GM21390 (cell line): ENCODE measurements around the gene RUNX2.
"Not testable (repeated sequence)": the region's sequence is repeated elsewhere in the genome, so short reads cannot be mapped to it uniquely, and the experiment has no call there.

Source experiments
- ATAC-seq: cut with Tn5 transposase; IDR thresholded peaks from one replicate; pipeline ENCODE4 v1.9.1; 2021; ENCODE audit not compliant: unreplicated experiment

Gene RUNX2

GRCh38 chr6:45327956-45328522 lies at the start of gene RUNX2:
Gene RUNX2 (plus strand): TSS chr6:45328330. CDS start chr6:45328727, 397 bp downstream.
- ATAC-seq: no peak

DNA sequence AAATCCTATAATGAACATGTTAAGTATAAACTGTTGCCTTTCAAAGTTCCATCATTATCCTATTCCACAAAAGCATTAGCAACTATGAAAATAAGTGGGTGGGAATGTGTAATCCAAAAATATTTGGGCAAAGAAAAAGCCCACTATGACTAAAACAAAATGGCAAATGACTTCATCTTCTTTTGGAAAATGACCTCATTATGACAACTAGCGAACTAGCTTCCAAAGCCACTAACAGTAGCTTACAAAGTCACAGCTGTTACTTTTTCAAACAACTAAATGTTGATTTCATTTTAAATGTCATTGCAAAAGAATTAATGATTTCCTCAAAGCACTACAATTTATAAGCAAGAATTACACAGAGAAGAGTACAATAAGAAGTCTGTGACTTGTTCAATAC lies 49.8 kb upstream of the RUNX2 start:
- ATAC-seq: no peak

DNA sequence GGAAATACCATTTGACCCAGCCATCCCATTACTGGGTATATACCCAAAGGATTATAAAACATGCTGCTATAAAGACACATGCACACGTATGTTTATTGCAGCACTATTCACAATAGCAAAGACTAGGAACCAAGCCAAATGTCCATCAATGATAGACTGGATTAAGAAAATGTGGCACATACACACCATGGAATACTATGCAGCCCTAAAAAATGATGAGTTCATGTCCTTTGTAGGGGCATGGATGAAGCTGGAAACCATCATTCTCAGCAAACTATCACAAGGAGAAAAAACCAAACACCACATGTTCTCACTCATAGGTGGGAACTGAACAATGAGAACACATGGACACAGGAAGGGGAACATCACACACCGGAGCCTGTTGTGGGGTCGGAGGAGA lies 41.4 kb upstream of the RUNX2 start:
- ATAC-seq: not testable (repeated sequence)

DNA sequence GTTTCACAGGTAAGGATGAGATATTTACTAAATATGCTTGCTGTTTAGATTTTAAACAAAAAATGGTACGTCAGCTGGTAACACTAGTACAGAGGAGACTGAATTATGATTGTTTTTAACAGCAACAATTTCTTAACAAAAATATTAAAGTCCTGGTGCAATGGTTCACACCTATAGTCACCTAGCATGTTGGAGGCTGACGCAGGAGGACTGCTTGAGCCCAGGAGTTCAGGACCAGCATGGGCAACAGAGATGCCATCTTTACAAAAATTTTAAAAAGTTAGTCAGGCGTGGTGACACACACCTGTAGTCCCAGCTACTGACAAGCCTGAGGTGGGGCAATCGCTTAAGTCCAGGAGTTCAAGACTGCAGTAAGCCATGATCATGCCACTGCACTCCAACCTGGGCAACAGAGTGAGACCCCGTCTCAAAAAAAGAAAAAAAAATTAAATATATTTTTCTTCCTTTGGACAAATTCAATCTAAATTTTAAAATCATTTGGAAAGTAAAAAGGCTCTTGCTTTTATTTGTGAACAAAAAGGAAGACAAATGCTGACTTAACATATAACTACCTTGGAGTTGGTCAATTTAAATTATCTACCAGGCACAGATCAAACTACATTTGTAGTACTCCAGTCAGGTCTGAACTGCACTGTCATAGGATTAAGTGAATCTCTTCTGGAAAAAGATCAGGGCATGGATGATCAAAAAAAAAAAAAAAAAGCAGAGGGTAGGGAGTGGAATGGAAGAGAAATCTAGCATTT lies 38.2 kb upstream of the RUNX2 start:
- no peak for ATAC-seq

DNA sequence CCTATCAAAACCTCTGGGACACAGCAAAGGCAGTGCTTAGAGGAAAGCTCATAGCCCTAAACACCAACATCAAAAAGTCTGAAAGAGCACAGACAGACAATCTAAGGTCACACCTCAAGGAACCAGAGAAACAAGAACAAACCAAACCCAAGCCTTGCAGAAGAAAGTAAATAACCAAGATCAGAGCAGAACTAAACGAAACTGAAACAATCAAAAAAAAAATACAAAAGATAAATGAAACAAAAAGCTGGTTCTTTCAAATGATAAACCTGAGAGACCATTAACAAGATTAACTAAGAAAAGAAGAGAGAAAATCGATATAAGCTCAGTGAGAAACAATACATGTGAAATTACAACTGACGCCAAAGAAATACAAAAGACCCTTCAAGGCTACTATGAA lies 34.8 kb upstream of the RUNX2 start:
- ATAC-seq: peak; percentile 55

DNA sequence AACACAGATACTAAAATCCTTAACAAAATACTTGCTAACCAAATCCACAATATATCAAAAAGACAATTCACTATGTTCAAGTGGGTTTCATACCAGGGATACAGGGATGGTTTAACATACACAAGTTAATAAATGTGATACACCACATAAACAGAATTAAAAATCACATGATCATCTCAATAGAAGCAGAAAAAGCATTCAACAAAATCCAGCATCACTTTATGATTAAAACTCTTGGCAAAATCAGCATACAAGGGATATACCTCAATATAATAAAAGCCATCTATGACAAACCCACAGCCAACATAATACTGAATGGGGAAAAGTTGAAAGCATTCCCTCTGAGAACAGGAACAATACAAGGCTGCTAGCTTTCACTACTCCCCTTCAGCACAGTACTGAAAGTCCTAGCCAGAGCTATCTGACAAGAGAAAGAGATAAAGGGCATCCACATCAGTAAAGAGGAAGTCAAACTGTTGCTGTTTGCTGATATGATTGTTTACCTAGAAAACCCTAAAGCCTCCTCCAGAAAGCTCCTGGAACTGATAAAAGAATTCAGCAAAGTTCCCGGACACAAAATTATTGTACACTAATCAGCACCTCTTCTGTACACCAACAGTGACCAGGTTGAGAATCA lies 33.9 kb upstream of the RUNX2 start:
- not testable (repeated sequence) for ATAC-seq

GRCh38 chr6:45297320-45297719 lies 30.8 kb upstream of the RUNX2 start:
- ATAC-seq: no peak

- ATAC-seq: no peak
Observed at GRCh38 chr6:45299096-45299581, 29.0 kb upstream of the RUNX2 start.

GRCh38 chr6:45300736-45301135 lies 27.4 kb upstream of the RUNX2 start:
- no peak for ATAC-seq

DNA sequence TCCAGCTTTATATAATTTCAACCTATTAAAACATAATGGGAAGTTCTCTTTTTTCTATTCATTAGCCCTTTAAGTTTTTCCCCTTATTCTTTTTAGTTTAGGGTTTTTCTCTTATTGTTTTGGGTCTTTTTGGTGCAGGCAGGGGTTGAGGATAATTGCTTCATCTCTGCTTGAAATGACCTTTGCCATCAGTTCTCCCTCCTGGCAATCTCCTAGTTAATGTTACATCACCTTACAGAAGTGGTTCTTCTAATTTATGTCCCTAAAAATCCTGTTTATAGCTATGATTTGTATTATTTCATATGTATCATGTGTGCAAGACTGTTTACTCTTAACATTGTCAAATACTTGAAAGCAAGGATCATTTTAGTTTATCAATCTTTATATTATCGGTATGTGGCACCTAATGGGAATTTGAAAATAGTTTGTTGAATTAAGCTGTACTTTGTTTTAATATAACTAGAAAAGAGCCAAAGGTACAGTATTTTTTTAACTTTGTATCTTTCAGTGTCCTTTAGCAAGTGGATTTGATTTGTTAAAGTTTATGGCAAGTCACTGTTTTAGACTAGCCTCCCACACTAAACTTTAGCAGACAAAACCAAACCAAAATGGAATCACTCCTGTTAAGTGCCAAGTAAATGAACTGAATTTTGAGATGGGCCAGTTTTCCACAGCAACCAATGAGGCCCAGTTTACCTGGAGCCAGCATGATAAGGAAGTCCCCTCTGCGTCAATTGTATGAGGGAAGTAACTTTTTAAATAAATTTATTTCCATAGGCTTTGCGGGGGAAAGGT lies 26.6 kb upstream of the RUNX2 start:
- ATAC-seq: no peak

DNA sequence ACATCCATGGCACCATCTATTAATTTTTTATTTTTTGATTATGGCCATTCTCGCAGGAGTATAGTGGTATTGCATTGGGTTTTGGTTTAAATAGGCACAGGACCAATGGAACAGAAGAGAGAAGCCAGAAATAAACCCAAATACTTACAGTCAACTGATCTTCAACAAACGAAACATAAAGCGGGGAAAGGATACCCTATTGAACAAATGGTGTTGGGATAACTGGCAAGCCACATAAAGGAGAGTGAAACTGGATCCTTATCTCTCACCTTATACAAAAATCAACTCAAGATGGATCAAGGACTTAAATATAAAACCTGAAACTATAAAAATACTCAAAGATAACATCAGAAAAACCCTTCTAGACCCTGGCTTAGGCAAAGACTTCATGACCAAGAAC lies 25.3 kb upstream of the RUNX2 start:
- ATAC-seq: no peak

- no peak for ATAC-seq
Observed at GRCh38 chr6:45305546-45305945, 22.6 kb upstream of the RUNX2 start.

- ATAC-seq: no peak
Observed at GRCh38 chr6:45310118-45310788, 17.9 kb upstream of the RUNX2 start.

- no peak for ATAC-seq
Observed at GRCh38 chr6:45314146-45314545, 14.0 kb upstream of the RUNX2 start.

- ATAC-seq: no peak
Observed at GRCh38 chr6:45320349-45320748, 7.8 kb upstream of the RUNX2 start.

- ATAC-seq: no peak
Observed at GRCh38 chr6:45323656-45324224, 4.4 kb upstream of the RUNX2 start.

DNA sequence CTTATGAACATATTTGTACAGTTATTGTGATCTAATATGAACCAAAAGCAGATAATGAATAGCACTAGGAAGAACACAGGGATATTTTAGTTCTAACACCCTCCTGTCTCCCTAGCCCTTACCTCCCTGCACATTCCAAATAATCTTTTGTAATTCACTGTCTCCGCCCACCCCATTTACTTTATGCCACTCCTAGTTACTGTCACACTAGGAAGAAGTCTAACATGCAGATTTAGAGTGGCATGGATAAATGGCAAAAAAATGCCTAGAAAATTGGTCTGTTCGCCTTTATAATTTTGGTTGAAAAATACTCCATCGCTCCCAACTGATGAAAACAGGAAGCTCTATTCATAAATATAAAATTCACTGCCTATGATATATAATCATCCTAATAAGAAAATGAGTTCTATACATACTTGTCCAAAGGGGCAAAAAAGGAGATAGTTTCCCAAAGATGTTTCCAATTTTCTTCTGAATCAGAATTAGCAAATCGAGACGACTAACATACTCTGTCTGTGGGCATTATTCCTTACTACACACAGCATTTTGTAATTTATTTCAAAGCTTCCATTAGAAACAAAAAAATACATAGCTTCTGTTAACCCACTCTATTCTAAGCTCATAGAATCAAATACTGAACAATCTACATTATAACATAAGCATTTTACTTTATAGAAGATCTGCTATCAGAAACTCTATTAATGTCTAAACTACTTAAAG lies 1.3 kb upstream of the RUNX2 start:
- no peak for ATAC-seq

DNA sequence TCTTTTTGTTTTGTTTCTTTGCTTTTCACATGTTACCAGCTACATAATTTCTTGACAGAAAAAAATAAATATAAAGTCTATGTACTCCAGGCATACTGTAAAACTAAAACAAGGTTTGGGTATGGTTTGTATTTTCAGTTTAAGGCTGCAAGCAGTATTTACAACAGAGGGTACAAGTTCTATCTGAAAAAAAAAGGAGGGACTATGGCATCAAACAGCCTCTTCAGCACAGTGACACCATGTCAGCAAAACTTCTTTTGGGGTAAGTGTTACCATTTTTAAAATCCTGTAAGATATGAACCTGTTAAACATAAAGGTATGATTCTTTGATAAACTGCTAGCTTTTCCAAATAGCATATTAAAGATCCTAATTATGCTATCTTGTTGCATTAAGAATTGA lies 393 bp downstream of the RUNX2 start:
- no peak for ATAC-seq

- no peak for ATAC-seq
Observed at GRCh38 chr6:45344900-45345299, 16.8 kb downstream of the RUNX2 start.

GRCh38 chr6:45350186-45350710 lies 22.1 kb downstream of the RUNX2 start:
- ATAC-seq: no peak
